Measurements from ENCODE around the gene CCDC190.
"Not testable (repeated sequence)": the region's sequence is repeated elsewhere in the genome, so short reads cannot be mapped to it uniquely, and the experiment has no call there.

CCDC190 gene

GRCh38 chr1:162822391-162823200, 38.4 kb downstream of the CCDC190 start:
- no peak overlapping the region for H3K4me3 ChIP-seq (ENCODE audit: low read depth, low read length)
- no peak for TF ChIP-seq MYC (IDR thresholded peaks at IDR 0.05; ENCODE audit: low read depth, low read length)
- no peak for TF ChIP-seq POLR2A (IDR thresholded peaks at IDR 0.05; ENCODE audit: extremely low read depth, insufficient read length)
- TF ChIP-seq MAX (IDR thresholded peaks at IDR 0.05; ENCODE audit: low read depth, low read length), result no peak
- TF ChIP-seq CTCF (IDR thresholded peaks at IDR 0.05; ENCODE audit: low read depth, low read length), result no peak
- DNase-seq (ENCODE audit: low read depth), result no peak

- not testable (repeated sequence) for DNase-seq (ENCODE audit: low read depth)
These were observed 42.3 kb downstream of the CCDC190 start for GRCh38 chr1:162818666-162819065.

GRCh38 chr1:162818136-162818535, 42.8 kb downstream of the CCDC190 start:
- DNase-seq (ENCODE audit: low read depth); H3K4me3 ChIP-seq (ENCODE audit: low read depth, low read length): not testable (repeated sequence)

More at GRCh38 chr1:162818666-162819065, 42.3 kb downstream of the CCDC190 start:
- not testable (repeated sequence) for H3K4me3 ChIP-seq (ENCODE audit: low read depth, low read length)

- H3K4me3 ChIP-seq (ENCODE audit: low read depth, low read length); DNase-seq (ENCODE audit: low read depth): not testable (repeated sequence)
These were observed 48.6 kb downstream of the CCDC190 start for GRCh38 chr1:162812357-162812756.

- not testable (repeated sequence) for DNase-seq (ENCODE audit: low read depth); H3K4me3 ChIP-seq (ENCODE audit: low read depth, low read length)
These were observed 53.5 kb downstream of the CCDC190 start for GRCh38 chr1:162807503-162807902.

All from NB4 (cell line).